G401 (cell line): ENCODE measurements around the gene TBX1. TPM values are rescaled to one million over a fixed set of nuclear protein-coding genes. Genes with fewer than 3 reads are reported as not detected.

Experiments
- DNase-seq: peaks from one replicate; pipeline ENCODE4 v3.0.0-alpha.2; 2015; ENCODE audit warnings: low spot score
- in situ Hi-C: cut with HindIII; loops from 2 replicates; pipeline ENCODE4 v1.10.0; 2016; ENCODE audit warnings: low sequenced_read_pairs, mixed read lengths
- total RNA-seq: library from RNA; depleted of rRNA; stranded (reverse); fragments of >200 nt; shearing (Covaris generic); gene quantifications from 2 replicates; pipeline ENCODE4 v1.2.3, GENCODE V29; 2014

TBX1 gene
- total RNA-seq, 1 experiment from 2014 or later, result 32.1 TPM

DNA sequence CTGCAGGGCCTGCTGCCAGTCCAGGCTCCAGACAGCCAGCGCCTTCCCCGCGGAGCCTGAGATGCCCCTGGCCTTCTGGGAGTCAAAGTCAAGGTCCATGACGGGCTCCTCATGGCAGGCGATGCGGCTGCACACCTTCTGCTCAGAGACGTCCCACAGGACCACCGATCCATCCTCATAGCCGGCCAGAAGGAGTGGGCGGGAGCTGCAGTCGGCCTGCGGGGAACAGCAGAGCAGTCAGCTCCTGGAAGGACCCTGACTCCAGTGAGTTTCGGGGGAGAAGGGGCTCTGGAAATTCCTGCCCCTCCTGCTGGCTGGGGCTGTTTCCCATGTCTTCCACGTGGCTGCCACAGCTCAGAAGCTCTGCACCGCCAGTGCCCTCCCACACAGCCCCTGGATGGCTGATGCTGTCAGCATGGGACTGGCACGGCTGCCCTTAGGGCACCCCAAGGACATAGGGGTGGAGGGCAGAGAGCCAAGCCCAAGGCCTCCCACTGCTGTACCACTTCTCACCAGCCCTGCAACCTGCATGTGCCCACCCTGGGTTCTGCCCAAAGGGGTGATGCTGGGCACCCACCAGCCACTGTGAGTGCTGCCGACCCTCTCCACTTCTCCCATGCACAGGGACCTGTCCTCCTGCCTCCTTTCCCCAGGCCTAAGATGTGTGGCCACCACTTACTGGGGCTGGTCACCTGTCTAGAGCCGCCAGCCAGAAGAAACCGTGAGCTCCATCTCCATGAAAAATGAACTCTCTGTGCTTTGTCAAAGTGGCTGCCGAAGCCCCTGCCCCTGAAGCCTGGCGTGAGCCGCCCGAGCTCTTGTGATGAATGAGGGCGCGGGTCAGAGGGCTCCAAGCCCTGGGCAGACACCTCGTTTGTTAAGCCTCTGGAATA is 41.7 kb downstream of the TBX1 start:
- DNase-seq, result no peak

DNA sequence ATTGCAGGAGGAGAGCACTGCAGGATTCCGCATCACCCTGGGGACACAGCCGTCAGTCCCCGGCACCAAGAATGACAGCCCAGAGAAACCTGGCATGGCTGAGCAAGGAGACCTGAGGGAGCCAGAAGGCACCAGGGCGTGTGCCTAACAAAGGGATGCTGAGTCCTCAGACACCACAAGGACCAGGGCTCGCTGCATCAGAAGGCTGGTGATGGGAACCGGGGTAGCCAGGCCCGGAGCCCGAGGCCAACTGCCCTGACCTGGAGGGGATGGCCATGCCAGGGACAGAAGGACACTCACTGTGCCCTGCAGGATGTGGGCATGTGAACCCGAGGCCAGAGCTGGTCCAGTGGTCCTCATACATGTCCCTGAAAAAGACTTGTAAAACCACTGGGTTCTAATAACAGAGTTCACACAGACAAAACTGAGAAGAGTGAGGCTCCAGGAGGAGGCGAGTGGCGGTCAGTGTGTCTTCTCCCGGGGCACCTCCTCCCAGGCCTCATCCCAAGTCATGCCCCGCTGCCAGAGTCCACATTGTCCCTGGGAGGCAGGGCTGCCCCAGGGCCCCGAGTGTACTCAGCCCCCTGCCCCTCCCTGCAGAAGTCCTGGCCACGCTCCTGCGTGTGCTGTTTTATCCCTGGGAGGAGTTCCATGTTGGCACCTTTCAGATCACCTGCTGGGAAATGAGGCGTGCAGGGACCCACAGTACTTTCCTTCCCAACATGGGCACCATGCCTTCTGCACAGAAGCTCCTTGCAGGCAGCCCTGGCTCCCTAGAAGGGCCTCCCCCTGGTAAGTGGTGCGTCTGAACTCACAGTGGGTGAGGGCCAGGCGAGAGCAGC is 42.5 kb downstream of the TBX1 start:
- no peak for DNase-seq
- in situ Hi-C loops, result no loop called here

More for the DNA sequence above, 41.7 kb downstream of the TBX1 start:
- in situ Hi-C loops, result no loop called here

DNA sequence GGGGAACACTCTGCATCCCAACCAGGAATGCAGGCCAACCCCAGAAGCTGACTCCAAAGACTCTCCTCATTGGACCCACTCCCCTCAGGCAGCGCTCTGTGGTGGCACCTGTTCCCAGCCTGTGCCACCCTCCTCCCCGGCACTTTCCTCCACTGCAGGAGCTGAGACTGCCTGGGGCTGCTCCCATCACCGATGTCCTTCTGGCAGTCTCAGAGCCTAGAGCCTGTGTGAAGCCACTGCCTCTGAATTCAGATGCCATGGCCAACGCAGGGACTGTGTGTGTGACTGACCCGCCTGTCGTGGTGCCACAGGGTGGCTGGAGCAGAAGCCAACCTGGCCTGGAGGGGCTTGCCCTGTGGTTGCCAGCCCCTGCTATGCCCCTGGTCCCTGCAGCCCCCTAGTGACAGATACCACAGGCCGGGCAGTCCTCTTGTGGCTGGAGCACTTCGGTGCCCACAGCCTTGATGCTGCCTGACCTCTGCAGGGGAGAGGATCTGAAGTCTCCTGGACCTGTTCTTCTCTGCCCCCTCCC is 43.2 kb downstream of the TBX1 start:
- no peak for DNase-seq
- in situ Hi-C loops, result no loop called here

DNA sequence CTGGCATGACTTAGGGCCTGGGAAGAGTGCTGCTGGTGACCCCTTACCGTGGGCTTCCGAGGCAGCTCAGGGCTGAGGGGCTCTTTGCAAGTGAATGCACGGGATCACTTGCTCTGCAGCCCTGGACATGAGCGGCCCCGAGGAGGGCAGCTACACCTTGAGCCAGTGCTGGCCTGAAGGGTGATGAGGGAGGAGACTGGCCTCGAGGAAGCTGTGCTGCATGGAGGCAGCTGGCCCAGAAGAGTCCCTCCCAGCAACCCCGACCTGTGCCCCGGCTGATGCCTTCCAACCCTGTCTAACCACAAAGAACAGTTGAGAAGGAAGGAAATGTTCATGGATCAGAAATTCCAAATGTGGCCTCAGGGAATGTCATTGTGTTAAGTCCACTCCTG is 45.2 kb downstream of the TBX1 start:
- in situ Hi-C loops, result no loop called here
- no peak for DNase-seq

DNA sequence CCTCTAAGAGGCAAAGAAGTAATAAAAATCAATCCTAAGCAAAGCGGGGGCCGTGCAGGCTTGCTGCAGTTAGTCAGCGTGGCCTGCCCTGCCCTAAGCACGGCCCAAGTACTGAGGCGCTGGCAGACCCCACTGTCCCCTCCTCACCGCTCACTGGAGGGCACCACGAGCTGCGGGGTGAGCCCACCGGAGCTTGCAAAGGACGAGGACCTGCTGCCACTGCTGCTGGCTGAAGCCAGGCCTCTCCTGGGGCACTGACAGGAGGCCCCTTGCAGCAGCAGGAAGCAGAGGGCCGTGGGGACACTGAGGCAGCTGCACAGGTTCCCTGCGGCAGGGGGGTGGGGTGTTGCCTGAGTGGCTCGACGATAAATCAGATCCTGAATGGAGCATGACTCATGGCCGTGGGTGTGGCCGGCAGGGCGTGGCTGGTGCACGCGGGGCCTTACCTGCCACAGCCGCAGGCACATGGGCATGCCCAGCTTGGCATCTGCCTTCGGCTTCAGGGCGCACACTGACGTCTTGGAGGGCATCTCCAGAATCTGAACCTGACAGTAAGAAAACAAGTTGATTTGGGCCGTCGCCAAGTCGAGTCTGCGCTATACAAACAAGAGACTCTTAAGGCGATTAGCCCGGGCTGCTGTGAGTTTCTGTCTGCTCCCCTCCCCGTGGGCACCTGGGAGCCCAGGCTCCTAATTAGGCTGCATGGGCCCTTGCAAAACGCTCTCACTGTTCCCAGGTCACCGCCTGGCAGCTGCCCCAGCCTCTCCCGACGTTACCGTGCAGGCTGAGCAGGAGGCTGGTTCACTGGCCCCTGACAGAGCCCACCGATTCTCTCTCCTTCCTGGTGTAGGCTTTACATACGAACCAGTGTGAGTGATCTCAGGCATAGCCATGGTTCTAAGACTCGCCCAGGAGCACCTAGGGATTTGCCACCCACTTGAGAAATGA is 45.9 kb downstream of the TBX1 start:
- DNase-seq, result no peak
- in situ Hi-C loops, result no loop called here

DNA sequence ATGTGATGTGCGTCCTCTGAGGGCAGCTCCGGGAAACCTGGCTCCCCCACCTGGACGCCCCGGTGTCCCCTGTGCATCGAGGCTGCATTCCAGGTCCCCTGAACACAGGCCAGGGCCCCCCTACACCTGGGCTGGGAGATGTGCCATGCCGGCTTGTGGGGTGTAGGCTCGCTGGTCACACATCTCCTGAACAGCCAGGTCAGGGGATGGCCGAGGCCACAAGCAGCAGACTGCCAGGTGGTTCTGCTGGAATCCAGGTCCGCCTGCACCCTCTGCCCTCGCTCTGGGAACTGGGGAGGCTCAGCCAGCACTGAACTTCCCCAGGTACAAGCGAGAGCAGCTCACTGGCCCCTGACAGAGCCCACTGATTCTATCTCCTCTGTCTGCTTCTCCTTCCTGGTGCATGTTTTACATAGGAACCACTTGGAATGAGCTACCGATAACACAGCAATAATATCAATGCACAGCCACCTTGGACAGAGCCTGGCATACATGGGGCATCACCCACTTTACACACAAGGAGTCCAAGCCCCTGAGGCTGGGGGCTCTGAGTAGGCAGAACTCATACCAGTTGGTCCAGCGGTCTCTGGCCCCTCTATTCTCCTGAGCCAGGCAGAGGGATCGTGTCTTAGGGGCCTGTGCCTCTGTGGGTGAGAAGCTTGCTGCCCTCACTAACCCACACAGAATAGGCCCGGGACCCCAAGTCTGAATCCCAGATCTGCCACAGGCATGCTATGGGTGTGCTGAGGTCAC is 46.8 kb downstream of the TBX1 start:
- in situ Hi-C loops, result no loop called here
- DNase-seq, result no peak

DNA sequence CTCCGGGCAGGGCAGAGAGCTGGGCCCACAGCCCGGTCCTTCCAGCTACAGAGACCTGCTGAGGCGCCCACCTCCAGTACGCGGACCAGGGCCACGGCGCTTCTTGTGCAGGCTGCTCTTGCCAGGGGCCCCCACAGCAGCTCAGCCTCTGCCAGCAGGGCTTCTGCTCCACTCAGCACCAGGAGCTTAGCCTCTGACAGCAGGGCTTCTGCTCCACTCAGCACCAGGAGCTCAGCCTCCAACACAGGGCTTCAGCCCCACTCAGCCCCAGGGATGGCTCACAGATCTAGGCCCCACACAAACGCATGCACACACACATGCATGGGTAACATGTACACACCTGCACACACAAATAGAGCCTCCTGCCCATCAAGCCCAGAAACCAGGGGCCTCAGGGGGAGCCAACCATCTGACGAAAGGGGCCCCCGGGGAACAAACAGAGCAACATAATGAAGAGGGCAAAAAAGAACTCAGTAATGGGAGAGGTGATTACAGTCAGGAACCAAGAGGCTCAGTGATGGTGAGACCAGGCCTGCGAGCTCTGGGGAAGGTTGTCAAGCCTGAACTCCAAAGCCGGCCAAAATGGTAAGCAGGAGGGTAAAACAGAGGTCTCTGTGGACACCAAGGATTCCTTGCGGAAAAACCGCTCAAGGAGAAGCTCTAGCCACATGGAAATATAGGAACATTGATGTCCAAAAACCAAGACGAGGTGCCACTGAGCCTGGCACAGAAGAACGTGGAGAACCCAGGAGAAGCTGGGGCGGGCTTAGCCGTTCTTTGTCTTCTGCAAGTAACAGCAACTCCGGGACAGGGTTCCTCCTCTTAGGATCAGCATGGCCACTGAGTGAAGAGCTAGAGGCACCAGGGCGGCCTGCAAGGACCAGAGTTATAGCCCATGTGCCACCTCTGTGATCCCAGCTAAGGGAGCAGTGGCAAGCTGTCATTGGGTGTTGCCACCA is 47.6 kb downstream of the TBX1 start:
- DNase-seq, result no peak
- in situ Hi-C loops, result no loop called here

DNA sequence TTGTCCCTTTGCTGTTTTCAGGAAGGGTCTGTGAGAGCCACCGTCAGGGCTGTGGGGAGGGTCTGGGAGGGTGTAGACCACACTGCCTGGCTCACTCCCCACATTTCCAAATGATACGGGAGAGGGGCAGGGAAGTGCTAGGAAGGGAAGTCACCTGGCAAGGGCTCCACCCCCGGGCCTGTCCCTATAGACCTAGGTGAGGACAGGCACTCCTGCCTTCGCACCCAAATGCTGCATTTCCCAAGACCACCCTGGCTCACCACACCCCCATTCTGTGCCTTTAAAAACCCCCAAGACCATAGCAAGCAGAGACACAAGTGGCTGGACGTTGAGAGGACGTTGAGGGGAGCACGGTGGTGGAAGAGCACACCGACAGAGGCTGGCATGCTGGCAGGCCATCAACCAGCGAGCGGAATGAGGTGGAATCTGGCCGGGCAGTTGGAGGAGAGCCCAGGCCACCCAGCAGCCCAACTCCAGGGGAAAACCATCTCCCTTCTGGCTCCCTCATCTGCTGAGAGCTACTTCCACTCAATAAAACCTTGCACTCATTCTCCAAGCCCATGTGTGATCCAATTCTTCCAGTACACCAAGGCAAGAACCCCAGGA is 48.4 kb downstream of the TBX1 start:
- DNase-seq, result no peak
- in situ Hi-C loops, result no loop called here

DNA sequence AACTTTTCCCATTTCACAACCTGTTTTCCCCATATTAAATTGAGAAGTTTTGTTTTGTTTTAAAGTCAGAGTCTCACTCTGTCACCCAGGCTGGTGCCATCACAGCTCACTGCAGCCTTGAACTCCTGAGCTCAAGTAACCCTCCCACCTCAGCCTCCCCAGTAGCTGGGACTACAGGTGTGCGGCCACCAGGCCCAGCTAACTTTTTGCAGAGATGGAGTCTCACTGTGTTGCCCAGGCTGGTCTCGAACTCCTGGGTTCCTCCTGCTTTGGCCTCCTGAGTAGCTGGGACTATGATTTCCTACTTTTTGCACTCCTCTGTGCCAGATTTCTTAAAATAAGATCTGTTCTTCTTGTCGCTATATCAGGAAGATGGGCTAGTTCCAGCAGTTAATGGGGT is 49.2 kb downstream of the TBX1 start:
- in situ Hi-C loops, result no loop called here
- no peak for DNase-seq

DNA sequence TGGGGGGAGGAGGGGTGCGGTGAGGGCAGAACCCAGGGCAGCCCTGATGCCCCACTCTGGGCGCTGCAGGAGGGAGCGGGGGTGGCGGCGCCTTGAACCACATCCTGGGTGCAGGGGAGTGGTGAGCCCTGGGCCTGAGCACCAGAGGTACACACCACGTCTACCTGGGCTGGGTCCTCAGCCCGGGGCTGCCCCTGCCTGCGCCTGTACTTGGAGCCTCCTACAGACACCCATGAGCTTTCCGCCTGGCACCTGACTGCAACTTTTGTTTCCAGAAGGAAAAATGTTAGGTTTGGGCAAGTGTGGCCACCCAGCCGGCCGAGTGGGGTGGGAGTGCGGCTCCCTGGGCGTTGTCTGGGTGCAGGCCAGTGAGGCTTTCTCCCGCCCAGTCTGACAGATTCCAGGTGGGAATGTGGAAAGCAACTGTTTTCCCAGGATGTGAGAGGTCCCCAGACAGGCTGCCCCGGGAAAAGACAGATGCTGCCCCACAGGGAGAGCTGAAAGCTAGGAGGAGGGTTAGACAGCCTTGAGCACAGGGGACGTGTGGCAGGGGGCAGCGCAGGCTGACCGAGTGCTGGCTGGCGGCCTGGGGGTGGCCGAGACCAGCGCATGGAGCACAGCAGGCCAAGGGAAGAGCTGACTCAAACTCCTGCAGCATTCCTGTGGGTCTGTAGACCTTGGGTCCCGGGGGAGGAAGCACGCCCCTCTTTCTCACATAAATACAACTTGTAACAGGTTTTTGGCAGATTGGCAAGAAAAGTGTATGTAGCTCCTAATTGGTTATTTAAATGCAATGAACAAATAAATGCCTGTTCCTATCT is 50.0 kb downstream of the TBX1 start:
- no peak for DNase-seq
- in situ Hi-C loops, result no loop called here

DNA sequence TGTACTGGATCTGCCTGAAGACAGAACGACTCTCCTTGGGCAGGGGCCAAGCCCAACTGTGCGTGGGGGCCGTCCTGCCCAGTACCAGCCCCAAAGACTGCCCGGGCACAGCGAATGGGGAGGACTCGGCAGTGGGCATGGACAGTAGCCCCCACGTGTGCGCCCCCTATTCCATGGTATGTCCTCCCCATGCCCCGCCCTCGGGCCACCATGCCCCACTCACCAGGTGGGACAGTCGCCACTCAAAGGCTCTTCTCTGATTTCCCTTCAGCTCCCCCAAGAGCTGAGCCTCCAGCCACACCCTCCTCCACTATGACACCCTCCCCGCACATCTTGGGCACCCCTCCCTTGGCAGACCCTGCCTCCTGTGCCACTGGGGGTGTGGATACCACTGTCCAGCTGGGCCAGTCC is 50.6 kb downstream of the TBX1 start:
- in situ Hi-C loops, result no loop called here

DNA sequence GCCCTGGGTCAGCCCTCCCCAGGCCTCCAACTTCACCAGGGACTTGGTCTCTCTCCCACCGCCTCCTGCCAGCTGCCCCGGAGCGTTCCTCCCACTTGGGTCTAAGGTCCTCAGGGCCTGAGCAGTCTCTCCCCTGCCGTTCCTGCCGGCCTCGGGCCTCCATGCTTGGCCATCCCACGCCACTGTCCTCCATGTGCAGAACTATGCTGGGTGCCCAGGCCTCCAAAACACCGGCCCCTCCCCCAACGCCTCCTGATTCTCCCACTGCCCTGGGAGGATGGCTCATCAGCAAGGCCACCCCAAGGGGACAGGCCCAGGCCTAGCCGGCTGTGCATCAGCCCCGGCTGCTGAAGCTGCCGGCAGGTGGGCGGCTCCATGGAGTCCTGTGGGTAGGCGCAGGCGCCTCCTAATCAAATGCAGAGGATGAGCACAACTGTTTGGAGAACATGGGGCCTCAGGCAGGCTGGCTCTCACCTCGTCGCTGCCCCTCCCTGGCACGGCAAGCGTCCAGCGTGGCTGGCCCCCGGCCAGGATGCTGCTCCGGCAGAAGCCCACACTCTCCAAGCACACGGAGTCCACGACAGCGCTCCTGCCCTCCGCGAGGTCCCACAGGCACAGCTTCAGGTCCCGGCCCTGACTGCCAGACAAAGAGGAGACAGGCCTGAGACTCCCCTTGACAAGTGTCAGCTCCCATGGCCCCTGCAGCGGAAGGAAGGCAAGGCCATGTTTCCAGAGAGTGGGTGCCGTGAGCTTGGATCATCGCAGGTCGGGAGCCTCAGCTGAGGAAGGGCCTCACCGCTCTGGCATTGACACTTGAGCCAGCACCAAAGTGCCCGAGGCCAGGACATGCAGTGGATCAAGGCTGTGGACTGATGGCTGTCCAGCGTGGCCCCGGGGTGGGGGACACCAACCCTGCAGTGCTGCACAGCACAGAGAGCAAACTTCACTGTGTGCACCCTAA is 51.5 kb downstream of the TBX1 start:
- in situ Hi-C loops, result no loop called here
- DNase-seq, result no peak

More for the DNA sequence above, 50.6 kb downstream of the TBX1 start:
- no peak for DNase-seq

DNA sequence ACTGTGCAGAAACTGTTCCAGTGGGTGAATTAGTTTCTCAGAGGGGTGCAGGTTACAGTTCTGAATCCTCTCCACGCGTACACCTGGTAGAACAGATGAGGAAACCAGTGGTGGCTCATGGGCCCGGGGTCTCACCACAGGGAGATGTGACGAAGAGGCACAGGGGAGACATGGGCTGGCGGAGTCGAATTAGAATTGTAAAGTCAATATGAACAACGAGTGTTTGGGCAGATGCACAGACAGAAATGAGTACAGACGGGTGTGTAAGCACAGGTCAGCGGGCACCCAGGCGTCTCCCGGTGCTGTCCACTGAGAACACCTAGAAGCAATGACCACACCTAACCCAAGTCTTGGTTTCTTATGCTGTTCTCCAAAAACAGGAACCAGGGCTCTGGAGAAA is 52.3 kb downstream of the TBX1 start:
- in situ Hi-C loops, result no loop called here
- DNase-seq, result no peak

DNA sequence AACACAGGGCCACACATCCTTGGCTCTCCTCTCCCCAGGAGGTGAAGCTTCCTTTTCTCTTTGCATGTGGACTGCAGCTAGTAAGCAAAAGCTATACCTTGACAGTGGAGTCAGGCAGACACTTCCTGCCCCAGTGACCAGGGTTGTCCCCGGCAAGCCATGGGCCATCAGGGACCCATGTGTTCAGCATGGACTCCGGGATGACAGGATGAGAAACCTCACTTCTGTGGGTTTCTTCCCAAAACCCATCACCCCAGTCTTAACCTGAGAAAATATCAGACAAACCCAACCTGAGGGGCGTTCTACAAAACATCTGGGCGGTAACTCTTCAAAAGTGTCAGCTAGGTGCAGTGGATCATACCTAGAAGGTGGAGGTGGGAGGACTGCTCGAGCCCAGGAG is 53.9 kb downstream of the TBX1 start:
- in situ Hi-C loops, result no loop called here
- DNase-seq, result no peak
